ENCODE data around the gene MMP15.

DNA sequence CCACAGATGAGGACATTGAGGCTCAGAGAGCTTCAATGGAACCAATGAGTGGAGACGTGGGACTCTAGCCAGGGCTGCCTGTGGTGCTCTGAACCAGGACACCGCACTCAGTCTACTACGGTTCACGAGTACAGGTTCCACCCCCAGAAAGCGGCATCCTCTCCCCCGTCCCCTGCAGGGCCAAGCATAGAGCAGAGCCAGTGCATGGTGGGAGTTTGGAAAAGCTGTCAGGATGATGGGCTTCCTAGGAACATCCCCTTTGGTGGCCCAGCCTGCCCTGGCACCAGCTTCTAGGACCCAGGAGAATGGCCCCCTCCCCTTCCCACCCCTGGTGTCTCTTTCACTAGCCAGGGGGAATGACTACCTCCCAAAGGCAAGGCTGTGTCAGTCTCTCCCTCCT lies 33.5 kb upstream of the MMP15 start:
- no peak for TF ChIP-seq FOXA1 (IDR thresholded peaks at IDR 0.05)
- TF ChIP-seq, protein P1, sequence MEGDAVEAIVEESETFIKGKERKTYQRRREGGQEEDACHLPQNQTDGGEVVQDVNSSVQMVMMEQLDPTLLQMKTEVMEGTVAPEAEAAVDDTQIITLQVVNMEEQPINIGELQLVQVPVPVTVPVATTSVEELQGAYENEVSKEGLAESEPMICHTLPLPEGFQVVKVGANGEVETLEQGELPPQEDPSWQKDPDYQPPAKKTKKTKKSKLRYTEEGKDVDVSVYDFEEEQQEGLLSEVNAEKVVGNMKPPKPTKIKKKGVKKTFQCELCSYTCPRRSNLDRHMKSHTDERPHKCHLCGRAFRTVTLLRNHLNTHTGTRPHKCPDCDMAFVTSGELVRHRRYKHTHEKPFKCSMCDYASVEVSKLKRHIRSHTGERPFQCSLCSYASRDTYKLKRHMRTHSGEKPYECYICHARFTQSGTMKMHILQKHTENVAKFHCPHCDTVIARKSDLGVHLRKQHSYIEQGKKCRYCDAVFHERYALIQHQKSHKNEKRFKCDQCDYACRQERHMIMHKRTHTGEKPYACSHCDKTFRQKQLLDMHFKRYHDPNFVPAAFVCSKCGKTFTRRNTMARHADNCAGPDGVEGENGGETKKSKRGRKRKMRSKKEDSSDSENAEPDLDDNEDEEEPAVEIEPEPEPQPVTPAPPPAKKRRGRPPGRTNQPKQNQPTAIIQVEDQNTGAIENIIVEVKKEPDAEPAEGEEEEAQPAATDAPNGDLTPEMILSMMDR (IDR thresholded peaks at IDR 0.05; ENCODE audit: low read depth, low read length, missing input control), result no peak
- TF ChIP-seq, protein P2, sequence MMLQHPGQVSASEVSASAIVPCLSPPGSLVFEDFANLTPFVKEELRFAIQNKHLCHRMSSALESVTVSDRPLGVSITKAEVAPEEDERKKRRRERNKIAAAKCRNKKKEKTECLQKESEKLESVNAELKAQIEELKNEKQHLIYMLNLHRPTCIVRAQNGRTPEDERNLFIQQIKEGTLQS (IDR thresholded peaks at IDR 0.05), result no peak
- TF ChIP-seq, protein P3, sequence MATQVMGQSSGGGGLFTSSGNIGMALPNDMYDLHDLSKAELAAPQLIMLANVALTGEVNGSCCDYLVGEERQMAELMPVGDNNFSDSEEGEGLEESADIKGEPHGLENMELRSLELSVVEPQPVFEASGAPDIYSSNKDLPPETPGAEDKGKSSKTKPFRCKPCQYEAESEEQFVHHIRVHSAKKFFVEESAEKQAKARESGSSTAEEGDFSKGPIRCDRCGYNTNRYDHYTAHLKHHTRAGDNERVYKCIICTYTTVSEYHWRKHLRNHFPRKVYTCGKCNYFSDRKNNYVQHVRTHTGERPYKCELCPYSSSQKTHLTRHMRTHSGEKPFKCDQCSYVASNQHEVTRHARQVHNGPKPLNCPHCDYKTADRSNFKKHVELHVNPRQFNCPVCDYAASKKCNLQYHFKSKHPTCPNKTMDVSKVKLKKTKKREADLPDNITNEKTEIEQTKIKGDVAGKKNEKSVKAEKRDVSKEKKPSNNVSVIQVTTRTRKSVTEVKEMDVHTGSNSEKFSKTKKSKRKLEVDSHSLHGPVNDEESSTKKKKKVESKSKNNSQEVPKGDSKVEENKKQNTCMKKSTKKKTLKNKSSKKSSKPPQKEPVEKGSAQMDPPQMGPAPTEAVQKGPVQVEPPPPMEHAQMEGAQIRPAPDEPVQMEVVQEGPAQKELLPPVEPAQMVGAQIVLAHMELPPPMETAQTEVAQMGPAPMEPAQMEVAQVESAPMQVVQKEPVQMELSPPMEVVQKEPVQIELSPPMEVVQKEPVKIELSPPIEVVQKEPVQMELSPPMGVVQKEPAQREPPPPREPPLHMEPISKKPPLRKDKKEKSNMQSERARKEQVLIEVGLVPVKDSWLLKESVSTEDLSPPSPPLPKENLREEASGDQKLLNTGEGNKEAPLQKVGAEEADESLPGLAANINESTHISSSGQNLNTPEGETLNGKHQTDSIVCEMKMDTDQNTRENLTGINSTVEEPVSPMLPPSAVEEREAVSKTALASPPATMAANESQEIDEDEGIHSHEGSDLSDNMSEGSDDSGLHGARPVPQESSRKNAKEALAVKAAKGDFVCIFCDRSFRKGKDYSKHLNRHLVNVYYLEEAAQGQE (IDR thresholded peaks at IDR 0.05), result no peak
- no peak for TF ChIP-seq YY1 (IDR thresholded peaks at IDR 0.05)
- TF ChIP-seq, protein P4, sequence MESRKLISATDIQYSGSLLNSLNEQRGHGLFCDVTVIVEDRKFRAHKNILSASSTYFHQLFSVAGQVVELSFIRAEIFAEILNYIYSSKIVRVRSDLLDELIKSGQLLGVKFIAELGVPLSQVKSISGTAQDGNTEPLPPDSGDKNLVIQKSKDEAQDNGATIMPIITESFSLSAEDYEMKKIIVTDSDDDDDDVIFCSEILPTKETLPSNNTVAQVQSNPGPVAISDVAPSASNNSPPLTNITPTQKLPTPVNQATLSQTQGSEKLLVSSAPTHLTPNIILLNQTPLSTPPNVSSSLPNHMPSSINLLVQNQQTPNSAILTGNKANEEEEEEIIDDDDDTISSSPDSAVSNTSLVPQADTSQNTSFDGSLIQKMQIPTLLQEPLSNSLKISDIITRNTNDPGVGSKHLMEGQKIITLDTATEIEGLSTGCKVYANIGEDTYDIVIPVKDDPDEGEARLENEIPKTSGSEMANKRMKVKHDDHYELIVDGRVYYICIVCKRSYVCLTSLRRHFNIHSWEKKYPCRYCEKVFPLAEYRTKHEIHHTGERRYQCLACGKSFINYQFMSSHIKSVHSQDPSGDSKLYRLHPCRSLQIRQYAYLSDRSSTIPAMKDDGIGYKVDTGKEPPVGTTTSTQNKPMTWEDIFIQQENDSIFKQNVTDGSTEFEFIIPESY (IDR thresholded peaks at IDR 0.05), result no peak
- no peak for TF ChIP-seq RXRA (IDR thresholded peaks at IDR 0.05)
- TF ChIP-seq, protein P5, sequence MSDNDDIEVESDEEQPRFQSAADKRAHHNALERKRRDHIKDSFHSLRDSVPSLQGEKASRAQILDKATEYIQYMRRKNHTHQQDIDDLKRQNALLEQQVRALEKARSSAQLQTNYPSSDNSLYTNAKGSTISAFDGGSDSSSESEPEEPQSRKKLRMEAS (IDR thresholded peaks at IDR 0.05), result no peak
- no peak for TF ChIP-seq JUND (IDR thresholded peaks at IDR 0.05)

All from liver (tissue), 3 donors.